Measurements from ENCODE around the gene TENM3. TPM values are rescaled to one million over a fixed set of nuclear protein-coding genes. Genes with fewer than 3 reads are reported as not detected.
A peak's percentile ranks its signal among the peaks of the same experiment; 100 is the strongest.

The TENM3 gene
- total RNA-seq, 1 experiment from 2014 or later: 71.0 TPM

DNA sequence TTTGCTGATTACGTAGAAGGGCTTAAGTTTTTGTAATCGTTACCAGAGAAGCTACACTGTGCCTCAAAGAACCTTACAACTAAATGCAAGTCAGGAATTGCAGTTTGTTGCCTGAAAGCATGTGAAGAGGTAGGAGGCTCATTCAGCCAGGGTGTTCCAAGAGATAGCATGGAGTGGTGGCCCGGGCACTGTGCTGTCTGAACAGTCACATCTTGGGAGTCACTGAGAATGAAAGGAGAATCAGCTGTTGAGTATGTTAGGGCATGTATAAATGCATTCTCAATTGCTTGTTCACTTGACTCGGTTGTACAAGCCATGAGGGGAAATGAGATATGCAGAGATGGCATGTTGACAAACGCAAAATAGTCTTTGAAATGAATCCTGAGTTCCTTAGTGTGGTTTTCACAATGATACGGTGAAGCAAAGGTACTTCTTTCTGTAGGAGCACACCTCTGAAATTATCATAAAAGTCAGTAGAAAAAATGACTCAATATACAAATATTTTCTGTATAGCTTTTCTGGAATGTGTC lies 513.0 kb downstream of the TENM3 start (continued):
- TF ChIP-seq, protein P1, sequence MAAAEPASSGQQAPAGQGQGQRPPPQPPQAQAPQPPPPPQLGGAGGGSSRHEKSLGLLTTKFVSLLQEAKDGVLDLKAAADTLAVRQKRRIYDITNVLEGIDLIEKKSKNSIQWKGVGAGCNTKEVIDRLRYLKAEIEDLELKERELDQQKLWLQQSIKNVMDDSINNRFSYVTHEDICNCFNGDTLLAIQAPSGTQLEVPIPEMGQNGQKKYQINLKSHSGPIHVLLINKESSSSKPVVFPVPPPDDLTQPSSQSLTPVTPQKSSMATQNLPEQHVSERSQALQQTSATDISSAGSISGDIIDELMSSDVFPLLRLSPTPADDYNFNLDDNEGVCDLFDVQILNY (CRISPR knock-in tag; IDR thresholded peaks at IDR 0.05): no peak
- TF ChIP-seq NR3C1 (CRISPR knock-in tag; conservative IDR thresholded peaks at IDR 0.05; ENCODE audit: low read depth): no peak
- TF ChIP-seq, protein P2, sequence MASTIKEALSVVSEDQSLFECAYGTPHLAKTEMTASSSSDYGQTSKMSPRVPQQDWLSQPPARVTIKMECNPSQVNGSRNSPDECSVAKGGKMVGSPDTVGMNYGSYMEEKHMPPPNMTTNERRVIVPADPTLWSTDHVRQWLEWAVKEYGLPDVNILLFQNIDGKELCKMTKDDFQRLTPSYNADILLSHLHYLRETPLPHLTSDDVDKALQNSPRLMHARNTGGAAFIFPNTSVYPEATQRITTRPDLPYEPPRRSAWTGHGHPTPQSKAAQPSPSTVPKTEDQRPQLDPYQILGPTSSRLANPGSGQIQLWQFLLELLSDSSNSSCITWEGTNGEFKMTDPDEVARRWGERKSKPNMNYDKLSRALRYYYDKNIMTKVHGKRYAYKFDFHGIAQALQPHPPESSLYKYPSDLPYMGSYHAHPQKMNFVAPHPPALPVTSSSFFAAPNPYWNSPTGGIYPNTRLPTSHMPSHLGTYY (CRISPR knock-in tag; IDR thresholded peaks at IDR 0.05): no peak
- TF ChIP-seq, protein P3, sequence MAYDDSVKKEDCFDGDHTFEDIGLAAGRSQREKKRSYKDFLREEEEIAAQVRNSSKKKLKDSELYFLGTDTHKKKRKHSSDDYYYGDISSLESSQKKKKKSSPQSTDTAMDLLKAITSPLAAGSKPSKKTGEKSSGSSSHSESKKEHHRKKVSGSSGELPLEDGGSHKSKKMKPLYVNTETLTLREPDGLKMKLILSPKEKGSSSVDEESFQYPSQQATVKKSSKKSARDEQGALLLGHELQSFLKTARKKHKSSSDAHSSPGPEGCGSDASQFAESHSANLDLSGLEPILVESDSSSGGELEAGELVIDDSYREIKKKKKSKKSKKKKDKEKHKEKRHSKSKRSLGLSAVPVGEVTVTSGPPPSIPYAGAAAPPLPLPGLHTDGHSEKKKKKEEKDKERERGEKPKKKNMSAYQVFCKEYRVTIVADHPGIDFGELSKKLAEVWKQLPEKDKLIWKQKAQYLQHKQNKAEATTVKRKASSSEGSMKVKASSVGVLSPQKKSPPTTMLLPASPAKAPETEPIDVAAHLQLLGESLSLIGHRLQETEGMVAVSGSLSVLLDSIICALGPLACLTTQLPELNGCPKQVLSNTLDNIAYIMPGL (CRISPR knock-in tag; IDR thresholded peaks at IDR 0.05): no peak
- no peak for TF ChIP-seq SMAD4 (CRISPR knock-in tag; IDR thresholded peaks at IDR 0.05)
- TF ChIP-seq ZNF317 (CRISPR knock-in tag; IDR thresholded peaks at IDR 0.05; ENCODE audit: borderline replicate concordance, low read depth): no peak

DNA sequence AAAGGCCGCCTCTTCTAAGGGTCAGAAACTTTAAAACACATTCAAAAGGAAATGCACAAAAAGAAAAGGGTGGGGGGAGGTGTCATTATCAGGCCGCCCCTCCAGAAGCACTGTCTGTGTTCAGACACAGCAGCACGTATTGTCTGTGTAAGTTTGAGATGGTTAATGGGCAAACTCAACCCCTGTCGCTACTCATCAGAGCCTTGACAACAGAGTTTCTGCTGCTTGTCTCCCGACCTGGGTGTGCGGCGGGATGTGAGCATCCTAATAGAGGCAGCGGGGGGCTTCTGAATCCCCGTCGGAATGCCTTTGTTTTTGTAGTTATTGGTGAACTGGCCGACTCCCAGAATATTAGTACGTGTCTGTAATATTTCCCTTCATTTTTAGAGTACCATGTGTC lies 515.1 kb downstream of the TENM3 start:
- ChIA-PET CTCF (no interaction called here), POLR2A (no interaction called here)
- no peak for DNase-seq (ENCODE audit: low spot score)
- no peak for TF ChIP-seq CREM (CRISPR knock-in tag; IDR thresholded peaks at IDR 0.05)
- TF ChIP-seq JUN (CRISPR knock-in tag; IDR thresholded peaks at IDR 0.05): no peak
- TF ChIP-seq PRRX2 (CRISPR knock-in tag; IDR thresholded peaks at IDR 0.05): no peak
- no peak for TF ChIP-seq ZBTB21 (CRISPR knock-in tag; IDR thresholded peaks at IDR 0.05; ENCODE audit: borderline replicate concordance)
- TF ChIP-seq ELF4 (CRISPR knock-in tag; IDR thresholded peaks at IDR 0.05; ENCODE audit: low read depth): no peak
- TF ChIP-seq SMAD4 (CRISPR knock-in tag; IDR thresholded peaks at IDR 0.05): no peak
- TF ChIP-seq NFE2L1 (CRISPR knock-in tag; IDR thresholded peaks at IDR 0.05): no peak
- TF ChIP-seq, protein P4, sequence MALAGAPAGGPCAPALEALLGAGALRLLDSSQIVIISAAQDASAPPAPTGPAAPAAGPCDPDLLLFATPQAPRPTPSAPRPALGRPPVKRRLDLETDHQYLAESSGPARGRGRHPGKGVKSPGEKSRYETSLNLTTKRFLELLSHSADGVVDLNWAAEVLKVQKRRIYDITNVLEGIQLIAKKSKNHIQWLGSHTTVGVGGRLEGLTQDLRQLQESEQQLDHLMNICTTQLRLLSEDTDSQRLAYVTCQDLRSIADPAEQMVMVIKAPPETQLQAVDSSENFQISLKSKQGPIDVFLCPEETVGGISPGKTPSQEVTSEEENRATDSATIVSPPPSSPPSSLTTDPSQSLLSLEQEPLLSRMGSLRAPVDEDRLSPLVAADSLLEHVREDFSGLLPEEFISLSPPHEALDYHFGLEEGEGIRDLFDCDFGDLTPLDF (CRISPR knock-in tag; IDR thresholded peaks at IDR 0.05): no peak
- TF ChIP-seq, protein P5, sequence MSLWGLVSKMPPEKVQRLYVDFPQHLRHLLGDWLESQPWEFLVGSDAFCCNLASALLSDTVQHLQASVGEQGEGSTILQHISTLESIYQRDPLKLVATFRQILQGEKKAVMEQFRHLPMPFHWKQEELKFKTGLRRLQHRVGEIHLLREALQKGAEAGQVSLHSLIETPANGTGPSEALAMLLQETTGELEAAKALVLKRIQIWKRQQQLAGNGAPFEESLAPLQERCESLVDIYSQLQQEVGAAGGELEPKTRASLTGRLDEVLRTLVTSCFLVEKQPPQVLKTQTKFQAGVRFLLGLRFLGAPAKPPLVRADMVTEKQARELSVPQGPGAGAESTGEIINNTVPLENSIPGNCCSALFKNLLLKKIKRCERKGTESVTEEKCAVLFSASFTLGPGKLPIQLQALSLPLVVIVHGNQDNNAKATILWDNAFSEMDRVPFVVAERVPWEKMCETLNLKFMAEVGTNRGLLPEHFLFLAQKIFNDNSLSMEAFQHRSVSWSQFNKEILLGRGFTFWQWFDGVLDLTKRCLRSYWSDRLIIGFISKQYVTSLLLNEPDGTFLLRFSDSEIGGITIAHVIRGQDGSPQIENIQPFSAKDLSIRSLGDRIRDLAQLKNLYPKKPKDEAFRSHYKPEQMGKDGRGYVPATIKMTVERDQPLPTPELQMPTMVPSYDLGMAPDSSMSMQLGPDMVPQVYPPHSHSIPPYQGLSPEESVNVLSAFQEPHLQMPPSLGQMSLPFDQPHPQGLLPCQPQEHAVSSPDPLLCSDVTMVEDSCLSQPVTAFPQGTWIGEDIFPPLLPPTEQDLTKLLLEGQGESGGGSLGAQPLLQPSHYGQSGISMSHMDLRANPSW (CRISPR knock-in tag; conservative IDR thresholded peaks at IDR 0.05; ENCODE audit: low read depth): no peak
- no peak for TF ChIP-seq KAT7 (CRISPR knock-in tag; IDR thresholded peaks at IDR 0.05; ENCODE audit: borderline replicate concordance)
- TF ChIP-seq TCF7 (CRISPR knock-in tag; IDR thresholded peaks at IDR 0.05; ENCODE audit: low read depth): no peak
- TF ChIP-seq NR3C1 (CRISPR knock-in tag; conservative IDR thresholded peaks at IDR 0.05; ENCODE audit: low read depth): no peak
- TF ChIP-seq ZNF317 (CRISPR knock-in tag; IDR thresholded peaks at IDR 0.05; ENCODE audit: borderline replicate concordance, low read depth): no peak
- TF ChIP-seq, protein P1 (CRISPR knock-in tag; IDR thresholded peaks at IDR 0.05): no peak
- no peak for TF ChIP-seq TEAD1 (CRISPR knock-in tag; IDR thresholded peaks at IDR 0.05)
- TF ChIP-seq IRF2 (CRISPR knock-in tag; IDR thresholded peaks at IDR 0.05; ENCODE audit: borderline replicate concordance, low read depth): no peak
- TF ChIP-seq RELA (CRISPR knock-in tag; IDR thresholded peaks at IDR 0.05; ENCODE audit: borderline replicate concordance): no peak
- Mint-ChIP-seq H3K9me3 (no peaks in the 10 kb centered on the region), H3K27me3 (ENCODE audit: low read depth) (no peaks in the 10 kb centered on the region), H3K27ac (0 out of 2 replicates have a peak overlapping the region, but pooled peaks have one; percentile 29), H3K4me3 (no peak overlapping the region), H3K4me1 (peaks cover 18% of the 10 kb centered on the region), H3K36me3 (peaks cover 35% of the 10 kb centered on the region)
- ATAC-seq: peak; percentile 47
